A673 (cell line): Measurements from ENCODE around the gene CARS2.

Experiments
- EZH2 ChIP-seq: fragments of 200-600 bp; sonication (generic); IDR thresholded peaks from 2 replicates; pipeline ENCODE4 v1.6.1; 2017; ENCODE audit warnings: borderline replicate concordance, low read depth, mild to moderate bottlenecking, mixed read lengths, antibody characterized with exemption, low read length; ENCODE audit not compliant: poor library complexity, severe bottlenecking
- TF ChIP-seq, protein P1 (sequence below): fragments of 300-800, 200-600 bp; sonication (generic); conservative IDR thresholded peaks from 2 replicates; pipeline ENCODE4 v1.5.1; 2017; ENCODE audit warnings: low read depth, mild to moderate bottlenecking, antibody characterized with exemption, low read length, moderate library complexity, mixed read lengths

DNA sequence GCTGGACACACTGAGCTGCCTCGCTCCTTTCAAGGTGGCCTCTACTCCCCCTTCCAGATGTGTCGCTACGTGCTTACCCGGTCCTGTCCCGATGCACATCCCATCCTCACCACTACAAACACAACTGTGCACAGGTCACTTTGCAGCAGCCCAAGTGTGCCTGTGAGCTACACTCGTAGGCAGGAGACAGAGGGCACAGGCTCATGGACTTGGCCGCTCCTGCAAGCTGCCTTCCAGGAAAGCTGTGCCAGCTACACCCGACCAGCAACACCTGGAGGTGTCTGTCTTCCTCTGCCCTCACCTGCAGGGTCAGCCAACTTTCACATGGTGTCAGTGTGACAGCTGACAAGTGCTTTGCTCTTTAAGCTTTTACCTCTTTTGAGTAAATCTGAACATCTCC lies 15.4 kb downstream of the CARS2 start:
- TF ChIP-seq, protein P1, sequence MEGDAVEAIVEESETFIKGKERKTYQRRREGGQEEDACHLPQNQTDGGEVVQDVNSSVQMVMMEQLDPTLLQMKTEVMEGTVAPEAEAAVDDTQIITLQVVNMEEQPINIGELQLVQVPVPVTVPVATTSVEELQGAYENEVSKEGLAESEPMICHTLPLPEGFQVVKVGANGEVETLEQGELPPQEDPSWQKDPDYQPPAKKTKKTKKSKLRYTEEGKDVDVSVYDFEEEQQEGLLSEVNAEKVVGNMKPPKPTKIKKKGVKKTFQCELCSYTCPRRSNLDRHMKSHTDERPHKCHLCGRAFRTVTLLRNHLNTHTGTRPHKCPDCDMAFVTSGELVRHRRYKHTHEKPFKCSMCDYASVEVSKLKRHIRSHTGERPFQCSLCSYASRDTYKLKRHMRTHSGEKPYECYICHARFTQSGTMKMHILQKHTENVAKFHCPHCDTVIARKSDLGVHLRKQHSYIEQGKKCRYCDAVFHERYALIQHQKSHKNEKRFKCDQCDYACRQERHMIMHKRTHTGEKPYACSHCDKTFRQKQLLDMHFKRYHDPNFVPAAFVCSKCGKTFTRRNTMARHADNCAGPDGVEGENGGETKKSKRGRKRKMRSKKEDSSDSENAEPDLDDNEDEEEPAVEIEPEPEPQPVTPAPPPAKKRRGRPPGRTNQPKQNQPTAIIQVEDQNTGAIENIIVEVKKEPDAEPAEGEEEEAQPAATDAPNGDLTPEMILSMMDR: no peak
- TF ChIP-seq EZH2: no peak
